BLaER1 treated with 17β-estradiol and CSF1 and Interleukin-3, amounts not matched to agents 10 nM and 100 nM (cell line): ENCODE data around the gene TMEM203.

ENCODE experiments used
- H3K27ac ChIP-seq, 11 experiments: shearing (Covaris generic); formaldehyde crosslinking; 2 replicates each; pipeline ENCODE4 v1.8.1; 2022
- H3K27me3 ChIP-seq, 11 experiments: shearing (Covaris generic); formaldehyde crosslinking; 2 replicates each; pipeline ENCODE4 v1.8.1; 2022
- H3K36me3 ChIP-seq, 11 experiments: shearing (Covaris generic); formaldehyde crosslinking; 2 replicates each; pipeline ENCODE4 v1.8.1; 2022
- H3K4me1 ChIP-seq, 10 experiments: shearing (Covaris generic); formaldehyde crosslinking; 2 replicates each; pipeline ENCODE4 v1.8.1; 2022
- H3K4me2 ChIP-seq, 11 experiments: shearing (Covaris generic); formaldehyde crosslinking; 2 replicates each; pipeline ENCODE4 v1.8.1; 2022
- H3K4me3 ChIP-seq, 10 experiments: shearing (Covaris generic); formaldehyde crosslinking; 2 replicates each; pipeline ENCODE4 v1.8.1; 2022
- H3K9ac ChIP-seq, 11 experiments: shearing (Covaris generic); formaldehyde crosslinking; 2 replicates each; pipeline ENCODE4 v1.8.1; 2022
- H3K9me3 ChIP-seq, 11 experiments: shearing (Covaris generic); formaldehyde crosslinking; replicated peaks in 1 of 11; 2 replicates each; pipeline ENCODE4 v1.8.1; 2022
- H4K20me1 ChIP-seq, 11 experiments: shearing (Covaris generic); formaldehyde crosslinking; 2 replicates each; pipeline ENCODE4 v1.8.1; 2022
- Cebpa-rat ChIP-seq, 11 experiments: shearing (Covaris generic); IDR thresholded peaks; 2 replicates each; pipeline ENCODE4 v1.8.1; 2022

TMEM203 gene

DNA sequence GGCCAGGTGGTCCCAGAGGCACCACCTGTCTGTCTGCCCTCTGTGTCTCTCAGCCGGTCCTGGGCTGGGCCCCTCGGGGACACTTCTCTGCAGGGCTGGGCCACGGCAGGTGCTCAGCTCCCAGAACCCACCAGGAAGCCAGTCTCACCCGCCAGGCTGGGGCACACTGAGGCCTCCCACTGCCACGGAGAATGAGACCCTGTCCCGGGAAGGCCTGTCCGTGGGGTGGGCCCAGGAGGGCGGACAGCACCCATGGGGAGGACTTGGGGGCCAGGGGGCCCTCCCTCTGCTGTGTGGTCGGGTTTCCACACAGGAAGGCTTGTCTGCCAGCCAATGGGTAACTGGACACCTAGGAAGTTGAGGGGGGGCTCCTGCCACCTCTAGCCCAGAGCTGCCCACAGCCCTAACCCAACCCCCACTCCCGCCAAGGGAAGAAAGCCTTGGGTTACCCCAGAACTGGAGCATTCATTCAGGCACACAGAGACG lies 31.5 kb upstream of the TMEM203 start:
- Histone ChIP-seq H3K9me3 (peaks cover 0 to 3% (median 0%) of the 10 kb centered on the region in 11 experiments; a peak in 1 of 22 replicates), H4K20me1 (peaks cover 5 to 55% (median 43%) of the 10 kb centered on the region in 11 experiments), H3K27ac (peak overlapping the region in 8 of 11 experiments; percentile 25 to 64 (median 46); a peak in 15 of 22 replicates), H3K36me3 (peaks cover 3 to 5% (median 4%) of the 10 kb centered on the region in 11 experiments; a peak in 21 of 22 replicates), H3K9ac (peak overlapping the region in 10 of 11 experiments; percentile 35 to 93 (median 66); a peak in 17 of 22 replicates), H3K4me1 (peaks cover 58 to 71% (median 66%) of the 10 kb centered on the region in 10 experiments), H3K27me3 (no peaks in the 10 kb centered on the region), H3K4me2 (peak overlapping the region; percentile 90 to 98 (median 95)), H3K4me3 (peak overlapping the region in 8 of 10 experiments; percentile 23 to 40 (median 30); a peak in 6 of 20 replicates)
- no peak for TF ChIP-seq Cebpa-rat (IDR thresholded peaks at IDR 0.05)

DNA sequence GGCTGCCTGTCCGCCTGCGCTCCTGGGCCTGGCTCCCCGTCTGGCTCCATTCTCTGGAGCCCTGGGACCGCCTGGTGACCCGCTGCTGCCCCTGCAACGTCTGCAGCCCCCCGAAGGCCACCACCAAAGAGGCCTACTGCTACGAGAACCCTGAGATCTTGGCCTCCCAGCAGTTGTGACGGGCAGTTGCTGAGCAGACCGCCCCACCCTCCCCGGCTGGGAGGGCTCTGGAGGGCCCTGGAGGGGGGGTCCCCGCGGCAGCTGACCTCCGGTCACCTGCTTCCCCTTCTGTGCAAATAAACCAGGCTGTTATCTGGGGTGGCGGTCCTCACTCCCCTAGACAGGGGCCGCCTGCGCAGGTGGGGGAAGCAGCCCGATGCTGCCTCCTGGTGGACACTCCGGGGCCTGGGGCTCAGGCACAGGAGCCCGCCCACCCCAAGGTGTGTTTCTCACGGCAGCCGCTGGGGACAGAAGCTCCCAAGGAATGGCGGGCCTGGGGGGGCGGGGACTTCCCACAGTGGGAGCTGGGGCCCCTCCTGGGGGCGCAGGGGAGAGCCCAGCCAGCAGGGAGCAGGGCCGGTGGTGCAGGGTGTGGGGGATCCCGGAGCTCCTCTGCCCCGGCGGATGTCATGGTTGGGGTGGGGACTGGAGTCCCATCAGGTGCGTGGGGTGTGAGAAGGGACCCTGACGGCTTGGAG lies 30.9 kb upstream of the TMEM203 start:
- Histone ChIP-seq H3K9ac (peak overlapping the region in 10 of 11 experiments; percentile 40 to 93 (median 67); a peak in 18 of 22 replicates), H3K4me2 (peak overlapping the region; percentile 90 to 98 (median 95)), H3K27ac (peak overlapping the region in 8 of 11 experiments; percentile 25 to 64 (median 46); a peak in 15 of 22 replicates), H3K36me3 (no peaks in the 10 kb centered on the region), H3K27me3 (no peaks in the 10 kb centered on the region), H3K9me3 (no peaks in the 10 kb centered on the region), H3K4me3 (peak overlapping the region; percentile 1 to 56 (median 32); a peak in 12 of 20 replicates), H4K20me1 (peaks cover 0 to 49% (median 38%) of the 10 kb centered on the region in 11 experiments; a peak in 19 of 22 replicates), H3K4me1 (peaks cover 58 to 76% (median 70%) of the 10 kb centered on the region in 10 experiments)
- TF ChIP-seq Cebpa-rat (IDR thresholded peaks at IDR 0.05): no peak

DNA sequence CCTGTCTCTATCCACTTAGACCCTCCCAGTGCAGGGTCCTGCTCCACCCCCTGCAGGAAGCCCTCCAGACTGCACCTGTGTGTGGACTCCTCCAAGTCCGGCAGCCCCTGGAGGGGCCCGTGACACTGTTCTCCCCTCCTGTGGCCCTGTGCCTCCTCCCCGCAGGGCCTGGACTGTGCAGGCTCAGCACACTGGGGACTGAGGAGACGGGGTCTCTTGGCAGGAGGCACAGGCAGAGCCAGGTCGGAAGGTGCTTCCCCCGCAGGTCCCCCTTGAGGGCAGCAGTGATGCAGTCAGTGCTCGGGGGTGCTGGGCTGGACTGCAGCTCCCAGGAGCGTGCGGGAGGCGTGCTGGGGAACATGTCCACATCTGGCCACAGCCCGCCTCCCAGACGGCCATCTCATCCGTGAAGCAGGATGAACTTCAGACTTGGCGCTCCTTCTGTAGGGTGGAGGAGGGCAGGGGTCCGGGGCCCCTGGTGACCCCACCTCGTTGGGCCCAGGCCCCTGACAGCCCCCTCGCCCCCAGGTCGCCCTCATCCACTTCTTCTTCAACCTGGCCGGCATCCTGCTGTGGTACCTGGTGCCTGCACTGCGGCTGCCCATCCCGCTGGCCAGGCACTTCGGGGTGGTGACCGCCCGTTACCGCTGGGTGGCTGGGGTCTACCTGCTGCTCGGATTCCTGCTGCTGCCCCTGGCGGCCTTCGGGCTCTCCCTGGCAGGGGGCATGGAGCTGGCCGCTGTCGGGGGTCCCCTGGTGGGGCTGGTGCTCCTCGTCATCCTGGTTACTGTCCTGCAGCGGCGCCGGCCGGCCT lies 30.2 kb upstream of the TMEM203 start:
- peak overlapping the region in 6 of 11 experiments; percentile 15 to 44 (median 34); a peak in 7 of 22 replicates for H3K27ac ChIP-seq
- TF ChIP-seq Cebpa-rat (IDR thresholded peaks at IDR 0.05): no peak
- no peaks in the 10 kb centered on the region for H3K9me3 ChIP-seq
- H3K4me1 ChIP-seq: peaks cover 58 to 78% (median 73%) of the 10 kb centered on the region in 10 experiments
- peaks cover 0 to 47% (median 38%) of the 10 kb centered on the region in 11 experiments; a peak in 19 of 22 replicates for H4K20me1 ChIP-seq
- H3K4me2 ChIP-seq: peak overlapping the region; percentile 90 to 98 (median 95)
- no peaks in the 10 kb centered on the region for H3K36me3 ChIP-seq
- H3K27me3 ChIP-seq: no peaks in the 10 kb centered on the region
- H3K4me3 ChIP-seq: peak overlapping the region in 6 of 10 experiments; percentile 1 to 56 (median 39); a peak in 9 of 20 replicates
- H3K9ac ChIP-seq: peak overlapping the region in 10 of 11 experiments; percentile 8 to 71 (median 54); a peak in 16 of 22 replicates

DNA sequence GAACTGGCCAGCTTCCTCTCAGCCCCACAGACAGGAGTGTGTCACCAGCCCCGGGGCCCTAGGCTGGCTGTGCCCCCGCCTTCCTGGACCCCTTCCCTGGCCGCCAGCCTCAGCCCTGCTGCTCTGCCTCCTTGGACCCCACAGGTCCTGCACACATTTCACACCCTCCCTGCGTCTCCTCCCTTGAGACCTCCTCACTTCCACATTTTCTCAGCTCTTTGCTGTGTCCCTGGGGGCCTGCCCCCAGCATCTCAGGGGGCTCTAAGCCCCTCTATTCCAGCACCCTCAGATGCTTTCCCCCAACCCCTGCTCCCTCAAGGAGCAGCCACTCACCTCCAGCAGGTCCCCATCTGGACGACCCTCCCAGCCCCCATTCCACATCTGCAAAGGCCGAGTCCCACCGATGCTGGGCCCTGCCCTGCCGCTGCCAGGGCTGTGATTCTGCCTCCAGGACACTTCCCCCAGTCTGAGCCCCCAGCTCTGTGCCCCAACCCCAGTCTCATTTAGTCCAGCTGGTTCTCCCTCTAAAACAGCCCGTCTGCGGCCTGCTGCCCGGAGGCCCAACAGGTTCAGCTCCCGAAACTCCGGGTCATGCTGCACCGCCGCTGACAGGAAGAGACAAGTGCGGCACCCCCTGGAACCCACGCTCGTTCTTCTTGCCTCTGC lies 29.4 kb upstream of the TMEM203 start:
- Histone ChIP-seq H3K9ac (peak overlapping the region in 7 of 11 experiments; percentile 15 to 71 (median 58); a peak in 9 of 22 replicates), H3K9me3 (no peaks in the 10 kb centered on the region), H3K36me3 (no peaks in the 10 kb centered on the region), H3K27ac (0 out of 22 replicates have a peak overlapping the region, but pooled peaks of 1 of the 11 experiments have one; percentile 7), H3K4me3 (peak overlapping the region in 4 of 10 experiments; percentile 4 to 56 (median 44); a peak in 6 of 20 replicates), H3K4me2 (peak overlapping the region; percentile 90 to 98 (median 95)), H4K20me1 (peaks cover 0 to 47% (median 38%) of the 10 kb centered on the region in 11 experiments; a peak in 19 of 22 replicates), H3K27me3 (no peaks in the 10 kb centered on the region), H3K4me1 (peaks cover 63 to 83% (median 79%) of the 10 kb centered on the region in 10 experiments)
- no peak for TF ChIP-seq Cebpa-rat (IDR thresholded peaks at IDR 0.05)

DNA sequence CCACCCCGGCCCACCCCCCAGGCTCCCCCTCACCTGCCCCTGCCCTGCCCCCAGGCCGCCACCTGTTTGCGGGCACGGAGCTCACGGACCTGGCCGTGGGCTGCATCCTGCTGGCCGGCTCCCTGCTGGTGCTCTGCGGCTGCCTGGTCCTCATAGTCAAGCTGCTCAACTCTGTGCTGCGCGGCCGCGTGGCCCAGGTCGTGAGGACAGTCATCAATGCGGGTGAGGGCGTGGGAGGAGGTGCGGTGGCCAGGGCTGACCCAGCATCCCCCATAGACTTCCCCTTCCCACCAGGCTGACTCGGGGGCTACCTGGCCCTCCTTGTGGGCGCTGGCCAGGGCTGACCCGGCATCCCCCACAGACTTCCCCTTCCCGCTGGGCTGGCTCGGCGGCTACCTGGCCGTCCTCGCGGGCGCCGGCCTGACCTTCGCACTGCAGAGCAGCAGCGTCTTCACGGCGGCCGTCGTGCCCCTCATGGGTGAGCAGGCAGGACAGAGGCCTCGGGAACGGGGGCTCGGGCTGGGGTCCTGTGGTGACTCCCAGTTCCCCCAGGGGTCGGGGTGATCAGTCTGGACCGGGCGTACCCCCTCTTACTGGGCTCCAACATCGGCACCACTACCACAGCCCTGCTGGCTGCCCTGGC lies 28.7 kb upstream of the TMEM203 start:
- Histone ChIP-seq H3K27ac (0 out of 22 replicates have a peak overlapping the region, but pooled peaks of 1 of the 11 experiments have one; percentile 7), H3K27me3 (no peaks in the 10 kb centered on the region), H3K9me3 (no peaks in the 10 kb centered on the region), H3K4me1 (peaks cover 61 to 83% (median 79%) of the 10 kb centered on the region in 10 experiments), H3K4me2 (peak overlapping the region; percentile 90 to 98 (median 95)), H4K20me1 (peaks cover 0 to 47% (median 38%) of the 10 kb centered on the region in 11 experiments; a peak in 19 of 22 replicates), H3K4me3 (peak overlapping the region in 1 of 10 experiments; percentile 56; a peak in 3 of 20 replicates), H3K36me3 (no peaks in the 10 kb centered on the region), H3K9ac (peak overlapping the region in 7 of 11 experiments; percentile 15 to 71 (median 46); a peak in 9 of 22 replicates)
- no peak for TF ChIP-seq Cebpa-rat (IDR thresholded peaks at IDR 0.05)

DNA sequence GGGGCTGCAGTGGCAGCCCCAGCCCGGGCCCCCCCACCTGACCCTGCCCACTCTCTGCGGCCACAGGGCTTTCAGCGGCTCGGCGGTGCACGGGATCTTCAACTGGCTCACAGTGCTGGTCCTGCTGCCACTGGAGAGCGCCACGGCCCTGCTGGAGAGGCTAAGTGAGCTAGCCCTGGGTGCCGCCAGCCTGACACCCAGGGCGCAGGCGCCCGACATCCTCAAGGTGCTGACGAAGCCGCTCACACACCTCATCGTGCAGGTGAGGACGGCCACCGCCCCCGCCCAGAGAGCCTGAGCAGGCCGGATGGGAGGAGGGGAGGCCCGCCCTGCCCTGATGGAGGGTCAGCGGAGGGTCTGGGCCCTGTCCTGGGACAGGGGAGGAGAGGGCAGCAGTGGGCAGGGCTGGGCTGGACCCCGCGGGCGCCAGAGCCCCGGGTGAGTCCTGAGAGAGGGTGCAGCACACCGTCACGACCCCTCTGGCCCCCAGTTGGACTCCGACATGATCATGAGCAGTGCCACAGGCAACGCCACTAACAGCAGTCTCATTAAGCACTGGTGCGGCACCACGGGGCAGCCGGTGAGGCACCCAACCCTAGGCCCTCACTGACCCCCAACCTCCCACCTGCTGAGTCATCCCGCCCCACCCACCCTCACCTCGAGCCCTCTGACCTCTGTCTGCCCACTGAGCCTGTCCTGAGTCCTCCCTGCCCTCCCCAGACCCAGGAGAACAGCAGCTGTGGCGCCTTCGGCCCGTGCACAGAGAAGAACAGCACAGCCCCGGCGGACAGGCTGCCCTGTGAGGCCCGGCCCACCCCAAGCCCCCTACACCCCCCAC lies 27.9 kb upstream of the TMEM203 start:
- H3K4me2 ChIP-seq: peak overlapping the region in 1 of 11 experiments; percentile 5; a peak in 2 of 22 replicates
- H3K9me3 ChIP-seq: no peaks in the 10 kb centered on the region
- H4K20me1 ChIP-seq: peaks cover 0 to 41% (median 30%) of the 10 kb centered on the region in 11 experiments; a peak in 19 of 22 replicates
- TF ChIP-seq Cebpa-rat (IDR thresholded peaks at IDR 0.05): no peak
- H3K27me3 ChIP-seq: no peaks in the 10 kb centered on the region
- no peak overlapping the region for H3K4me3 ChIP-seq
- peaks cover 56 to 83% (median 79%) of the 10 kb centered on the region in 10 experiments for H3K4me1 ChIP-seq
- H3K36me3 ChIP-seq: no peaks in the 10 kb centered on the region
- H3K27ac ChIP-seq: no peak overlapping the region
- H3K9ac ChIP-seq: no peak overlapping the region

DNA sequence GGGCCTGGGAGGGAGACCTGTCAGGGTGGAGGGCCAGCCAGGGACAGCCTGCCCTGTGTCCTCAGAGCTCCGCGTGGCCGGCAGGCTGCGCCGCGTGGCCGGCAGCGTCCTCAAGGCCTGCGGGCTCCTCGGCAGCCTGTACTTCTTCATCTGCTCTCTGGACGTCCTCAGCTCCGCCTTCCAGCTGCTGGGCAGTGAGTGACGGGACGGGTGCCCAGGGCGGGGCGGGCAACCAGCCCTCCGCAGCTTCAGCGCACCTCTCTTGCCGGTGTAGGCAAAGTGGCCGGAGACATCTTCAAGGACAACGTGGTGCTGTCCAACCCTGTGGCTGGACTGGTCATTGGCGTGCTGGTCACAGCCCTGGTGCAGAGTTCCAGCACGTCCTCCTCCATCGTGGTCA lies 27.1 kb upstream of the TMEM203 start:
- Histone ChIP-seq H3K27me3 (no peaks in the 10 kb centered on the region), H3K27ac (no peak overlapping the region), H3K9me3 (no peaks in the 10 kb centered on the region), H3K4me3 (no peak overlapping the region), H3K4me1 (peaks cover 47 to 81% (median 75%) of the 10 kb centered on the region in 10 experiments), H4K20me1 (peaks cover 0 to 33% (median 22%) of the 10 kb centered on the region in 11 experiments; a peak in 18 of 22 replicates), H3K4me2 (peak overlapping the region in 7 of 11 experiments; percentile 16 to 51 (median 37); a peak in 7 of 22 replicates), H3K9ac (peak overlapping the region in 7 of 11 experiments; percentile 13 to 60 (median 36); a peak in 7 of 22 replicates), H3K36me3 (no peaks in the 10 kb centered on the region)
- TF ChIP-seq Cebpa-rat (IDR thresholded peaks at IDR 0.05): no peak
